HG03457 (cell line): ENCODE measurements around the gene ZC3H12D.

Experiments
- ATAC-seq: cut with Tn5 transposase; IDR thresholded peaks from one replicate; pipeline ENCODE4 v1.9.1; 2021; ENCODE audit warnings: moderate number of reproducible peaks; ENCODE audit not compliant: unreplicated experiment

The ZC3H12D gene

GRCh38 chr6:149421132-149421531 lies 63.7 kb downstream of the ZC3H12D start:
- no peak for ATAC-seq

- ATAC-seq: no peak
These were observed 65.0 kb downstream of the ZC3H12D start for GRCh38 chr6:149419696-149420404.

- no peak for ATAC-seq
These were observed 70.0 kb downstream of the ZC3H12D start for GRCh38 chr6:149414821-149415220.

- ATAC-seq: no peak
These were observed 70.8 kb downstream of the ZC3H12D start for GRCh38 chr6:149414009-149414408.

GRCh38 chr6:149410557-149410956 lies 74.3 kb downstream of the ZC3H12D start:
- no peak for ATAC-seq

- ATAC-seq: no peak
These were observed 75.2 kb downstream of the ZC3H12D start for GRCh38 chr6:149409617-149410016.

GRCh38 chr6:149405823-149406765 lies 78.7 kb downstream of the ZC3H12D start:
- no peak for ATAC-seq

- no peak for ATAC-seq
These were observed 81.3 kb downstream of the ZC3H12D start for GRCh38 chr6:149403534-149403933.

GRCh38 chr6:149400050-149400449 lies 84.8 kb downstream of the ZC3H12D start, which contains the start of gene SUMO4:
Gene SUMO4, plus strand, starts transcription at chr6:149400262. Its CDS starts 130 bp downstream, at chr6:149400392.
- no peak for ATAC-seq

GRCh38 chr6:149397384-149397783 lies 87.4 kb downstream of the ZC3H12D start:
- no peak for ATAC-seq
